Kidney epithelial cell (primary cell): ENCODE data around the gene STOML2. TPM values are rescaled to one million over a fixed set of nuclear protein-coding genes. Genes with fewer than 3 reads are reported as not detected.

Experiments used
- DNase-seq: peaks from one replicate; pipeline ENCODE4 v3.0.0-alpha.2; 2010; ENCODE audit warnings: low read depth
- H3K27me3 ChIP-seq: 2 replicates; pipeline ENCODE4 v1.6.0; 2011; ENCODE audit warnings: low read length; ENCODE audit not compliant: control insufficient read depth, insufficient read depth
- H3K36me3 ChIP-seq: 2 replicates; pipeline ENCODE4 v1.5.1; 2011; ENCODE audit warnings: low read length; ENCODE audit not compliant: control insufficient read depth, insufficient read depth
- H3K4me3 ChIP-seq: 2 replicates; pipeline ENCODE4 v1.5.1; 2011; ENCODE audit warnings: low read depth, mild to moderate bottlenecking, control low read depth, low read length
- total RNA-seq: library from RNA; depleted of rRNA; stranded (reverse); fragments of >200 nt; gene quantifications from 2 replicates; pipeline ENCODE4 v1.2.3, GENCODE V29; 2015
- TF ChIP-seq, protein P1 (sequence below): IDR thresholded peaks from 2 replicates; pipeline ENCODE4 v1.5.1; 2011; ENCODE audit warnings: mild to moderate bottlenecking, moderate library complexity, low read length, control low read depth, inconsistent platforms; ENCODE audit not compliant: insufficient read depth, poor library complexity, severe bottlenecking

The STOML2 gene
- total RNA-seq, 1 donor from 2014 or later, result 264 TPM

DNA sequence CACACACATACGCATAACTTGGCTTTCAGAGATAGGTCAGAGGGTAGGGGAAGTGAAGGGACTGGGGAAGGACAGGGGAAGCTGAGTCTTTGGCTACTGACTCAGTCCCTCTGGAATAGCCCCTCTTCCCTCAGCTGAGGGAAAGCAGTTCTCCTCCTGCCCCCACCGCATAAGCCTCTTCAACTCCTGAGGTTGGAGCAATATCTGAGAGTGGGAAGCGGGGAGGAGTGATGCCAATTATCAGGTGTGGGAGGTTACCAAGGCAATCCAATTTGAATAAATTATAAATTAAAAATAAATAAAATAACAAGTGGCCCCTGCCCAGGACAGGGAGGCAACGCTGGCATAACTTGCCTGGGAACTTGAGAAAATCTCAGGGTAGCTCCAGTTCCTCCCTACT, 1.7 kb upstream of the STOML2 start:
- TF ChIP-seq, protein P1, sequence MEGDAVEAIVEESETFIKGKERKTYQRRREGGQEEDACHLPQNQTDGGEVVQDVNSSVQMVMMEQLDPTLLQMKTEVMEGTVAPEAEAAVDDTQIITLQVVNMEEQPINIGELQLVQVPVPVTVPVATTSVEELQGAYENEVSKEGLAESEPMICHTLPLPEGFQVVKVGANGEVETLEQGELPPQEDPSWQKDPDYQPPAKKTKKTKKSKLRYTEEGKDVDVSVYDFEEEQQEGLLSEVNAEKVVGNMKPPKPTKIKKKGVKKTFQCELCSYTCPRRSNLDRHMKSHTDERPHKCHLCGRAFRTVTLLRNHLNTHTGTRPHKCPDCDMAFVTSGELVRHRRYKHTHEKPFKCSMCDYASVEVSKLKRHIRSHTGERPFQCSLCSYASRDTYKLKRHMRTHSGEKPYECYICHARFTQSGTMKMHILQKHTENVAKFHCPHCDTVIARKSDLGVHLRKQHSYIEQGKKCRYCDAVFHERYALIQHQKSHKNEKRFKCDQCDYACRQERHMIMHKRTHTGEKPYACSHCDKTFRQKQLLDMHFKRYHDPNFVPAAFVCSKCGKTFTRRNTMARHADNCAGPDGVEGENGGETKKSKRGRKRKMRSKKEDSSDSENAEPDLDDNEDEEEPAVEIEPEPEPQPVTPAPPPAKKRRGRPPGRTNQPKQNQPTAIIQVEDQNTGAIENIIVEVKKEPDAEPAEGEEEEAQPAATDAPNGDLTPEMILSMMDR, result no peak
- Histone ChIP-seq H3K4me3 (no peak overlapping the region), H3K36me3 (peaks cover 5% of the 10 kb centered on the region), H3K27me3 (no peaks in the 10 kb centered on the region)
- no peak for DNase-seq

GRCh38 chr9:35103660-35104191, 795 bp upstream of the STOML2 start:
- Histone ChIP-seq H3K4me3 (peak overlapping the region; percentile 68), H3K36me3 (peaks cover 5% of the 10 kb centered on the region), H3K27me3 (no peaks in the 10 kb centered on the region)
- TF ChIP-seq, protein P1, result no peak
- no peak for DNase-seq

DNA sequence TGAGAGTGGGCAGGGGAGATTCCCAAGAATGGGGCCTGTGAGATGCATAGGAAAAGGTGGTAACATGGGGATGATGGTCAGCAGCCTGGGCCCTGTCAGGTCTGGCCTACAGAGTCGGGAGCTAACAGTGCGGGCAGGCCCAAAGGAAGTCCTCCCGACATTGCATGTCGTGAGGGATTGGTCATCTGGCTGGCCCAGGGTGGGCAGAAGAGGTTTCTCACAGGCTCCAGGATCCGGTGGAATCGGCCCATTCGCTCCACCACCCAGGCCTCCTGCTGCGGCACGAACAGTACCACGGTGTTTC, 514 bp downstream of the STOML2 start:
- Histone ChIP-seq H3K4me3 (peak overlapping the region; percentile 68), H3K27me3 (no peaks in the 10 kb centered on the region), H3K36me3 (peaks cover 5% of the 10 kb centered on the region)
- TF ChIP-seq, protein P1, result no peak
- DNase-seq, result no peak

GRCh38 chr9:35097573-35097972, 5.4 kb downstream of the STOML2 start:
- TF ChIP-seq, protein P1, result no peak
- Histone ChIP-seq H3K27me3 (no peaks in the 10 kb centered on the region), H3K4me3 (no peak overlapping the region), H3K36me3 (peaks cover 2% of the 10 kb centered on the region)
- DNase-seq, result no peak

GRCh38 chr9:35096035-35096849, 6.7 kb downstream of the STOML2 start, which contains the start of gene PIGO:
TSS of gene PIGO (minus strand) at chr9:35096591. CDS start at chr9:35095565, 1,026 bp downstream.
- Histone ChIP-seq H3K4me3 (peak within 1 kb of the TSS; percentile 88), H3K36me3 (peaks cover 2% of the 10 kb centered on the region), H3K27me3 (no peaks in the 10 kb centered on the region)
- TF ChIP-seq, protein P1, result peak; percentile 94
- no peak for DNase-seq
